ENCODE measurements around the gene SAMD11.

- TF ChIP-seq POLR2A (IDR thresholded peaks at IDR 0.05; ENCODE audit: low read depth, low read length) = no peak
- TF ChIP-seq POLR2AphosphoS5 (IDR thresholded peaks at IDR 0.05; ENCODE audit: low read depth, low read length) = no peak
- no peak for TF ChIP-seq TAF1 (IDR thresholded peaks at IDR 0.05; ENCODE audit: borderline replicate concordance, low read depth, low read length)
Observed at GRCh38 chr1:945688-946556, 22.2 kb downstream of the SAMD11 start.
